Measurements from ENCODE around the gene GGCX.

DNA sequence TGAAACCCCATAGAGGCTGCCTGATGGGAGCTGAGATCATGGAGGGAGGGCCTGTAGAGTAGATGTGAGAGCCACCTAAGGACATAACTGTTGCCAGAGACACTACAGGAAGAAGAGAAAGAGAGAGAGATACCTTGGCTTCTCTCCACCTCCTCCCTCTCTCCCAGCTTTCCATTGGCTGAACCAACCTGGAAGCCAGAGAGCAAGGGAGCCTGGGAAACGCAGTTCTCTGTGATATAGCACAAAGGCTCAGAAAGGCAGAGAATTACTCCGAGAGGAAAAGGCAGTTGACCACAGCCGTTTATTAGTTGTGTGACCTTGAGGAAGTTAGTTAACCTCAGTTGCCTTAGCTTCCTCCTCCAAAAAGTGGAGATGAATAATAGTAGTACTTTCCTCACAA lies 60.0 kb downstream of the GGCX start:
- TF ChIP-seq CTCF (IDR thresholded peaks at IDR 0.05; ENCODE audit: insufficient read depth, low read length, poor library complexity, severe bottlenecking) (no peak), EZH2phosphoT487 (conservative IDR thresholded peaks at IDR 0.05; ENCODE audit: low read length) (no peak)

Data from SU-DHL-6 (cell line).